HEK293 (cell line): ENCODE measurements around the gene NOC4L.

Source experiments
- CTCF ChIA-PET: fragments of 350-600 bp; formaldehyde crosslinking; extraction: SDS; loops from one replicate; lab custom pipeline; 2021; ENCODE audit warnings: antibody characterized with exemption; lab: Yijun Ruan, JAX
- POLR2A ChIA-PET: fragments of 300-600 bp; formaldehyde crosslinking; extraction: SDS; loops from one replicate; lab custom pipeline; 2020; ENCODE audit warnings: antibody characterized with exemption, inconsistent platforms; lab: Yijun Ruan, JAX
- H3K27ac ChIP-seq: fragments of 200-500 bp; sonication (Bioruptor generic); 2 replicates; pipeline ENCODE4 v1.5.1; 2014; ENCODE audit warnings: low read depth, low read length, control low read depth, inconsistent platforms; ENCODE audit errors: extremely low read depth
- H3K36me3 ChIP-seq, 2 experiments: fragments of 200-500 bp in 1 of 2; sonication (Bioruptor generic) in 1 of 2; 1 replicate in 1 of 2; 2 replicates in 1 of 2; pipeline ENCODE4 v1.5.1; 2014 to 2017; ENCODE audit warnings: inconsistent platforms in 2 of 2, low read length in 2 of 2; ENCODE audit not compliant: control insufficient read depth in 2 of 2, insufficient read depth in 1 of 2
- H3K4me1 ChIP-seq: fragments of 200-500 bp; sonication (Bioruptor generic); 2 replicates; pipeline ENCODE4 v1.5.1; 2014; ENCODE audit warnings: mild to moderate bottlenecking, low read length, inconsistent platforms; ENCODE audit not compliant: control insufficient read depth, insufficient read depth
- H3K4me3 ChIP-seq: 2 replicates; pipeline ENCODE4 v1.5.1; 2011; ENCODE audit warnings: low read depth, mild to moderate bottlenecking, control low read depth, low read length, moderate library complexity
- H3K9me3 ChIP-seq: fragments of 200-500 bp; sonication (Bioruptor generic); 2 replicates; pipeline ENCODE4 v1.5.1; 2014; ENCODE audit warnings: low read depth, low read length, inconsistent platforms; ENCODE audit not compliant: control insufficient read depth, insufficient read depth
- HOXA7 ChIP-seq: sonication (generic); formaldehyde crosslinking; IDR thresholded peaks from 2 replicates; pipeline ENCODE4 v1.8.1; 2022; ENCODE audit warnings: missing genetic modification reagents, borderline replicate concordance
- HOXC10 ChIP-seq: sonication (generic); formaldehyde crosslinking; IDR thresholded peaks from 2 replicates; pipeline ENCODE4 v1.8.1; 2023; ENCODE audit warnings: mild to moderate bottlenecking, missing genetic modification reagents
- KLF1 ChIP-seq: fragments of 450-650 bp; formaldehyde crosslinking; IDR thresholded peaks from 2 replicates; pipeline ENCODE4 v1.5.1; 2016; ENCODE audit warnings: missing biosample characterization, missing genetic modification characterization
- REST ChIP-seq: fragments of 450-650 bp; formaldehyde crosslinking; IDR thresholded peaks from 2 replicates; pipeline ENCODE4 v1.5.1; 2016; ENCODE audit warnings: missing biosample characterization, missing genetic modification characterization
- SP3 ChIP-seq: fragments of 450-650 bp; formaldehyde crosslinking; IDR thresholded peaks from 2 replicates; pipeline ENCODE4 v1.5.1; 2016; ENCODE audit warnings: missing biosample characterization, missing genetic modification characterization
- TSHZ1 ChIP-seq: fragments of 450-650 bp; formaldehyde crosslinking; IDR thresholded peaks from 2 replicates; pipeline ENCODE4 v1.5.1; 2016; ENCODE audit warnings: missing biosample characterization, missing genetic modification characterization, borderline replicate concordance
- ZBTB17 ChIP-seq: fragments of 450-650 bp; formaldehyde crosslinking; IDR thresholded peaks from 2 replicates; pipeline ENCODE4 v1.5.1; 2016; ENCODE audit warnings: missing biosample characterization, missing genetic modification characterization
- ZBTB6 ChIP-seq: fragments of 450-650 bp; formaldehyde crosslinking; IDR thresholded peaks from 2 replicates; pipeline ENCODE4 v1.5.1; 2017; ENCODE audit warnings: missing biosample characterization, missing genetic modification characterization
- ZNF112 ChIP-seq: fragments of 450-650 bp; formaldehyde crosslinking; IDR thresholded peaks from 2 replicates; pipeline ENCODE4 v1.5.0; 2017; ENCODE audit warnings: missing biosample characterization, missing genetic modification characterization
- ZNF148 ChIP-seq: fragments of 450-650 bp; formaldehyde crosslinking; IDR thresholded peaks from 2 replicates; pipeline ENCODE4 v1.5.0; 2017; ENCODE audit warnings: missing biosample characterization, missing genetic modification characterization, borderline replicate concordance
- ZNF23 ChIP-seq: fragments of 450-650 bp; formaldehyde crosslinking; IDR thresholded peaks from 2 replicates; pipeline ENCODE4 v1.5.1; 2016; ENCODE audit warnings: missing biosample characterization, missing genetic modification characterization, borderline replicate concordance
- ZNF266 ChIP-seq: fragments of 450-650 bp; formaldehyde crosslinking; IDR thresholded peaks from 2 replicates; pipeline ENCODE4 v1.5.1; 2016; ENCODE audit warnings: missing biosample characterization, missing genetic modification characterization, low read depth
- ZNF394 ChIP-seq: fragments of 450-650 bp; formaldehyde crosslinking; IDR thresholded peaks from 2 replicates; pipeline ENCODE4 v1.5.1; 2016; ENCODE audit warnings: missing biosample characterization, missing genetic modification characterization, mild to moderate bottlenecking, moderate library complexity, borderline replicate concordance
- ZNF416 ChIP-seq: fragments of 450-650 bp; formaldehyde crosslinking; IDR thresholded peaks from 2 replicates; pipeline ENCODE4 v1.5.1; 2016; ENCODE audit warnings: missing biosample characterization, missing genetic modification characterization
- ZNF449 ChIP-seq: fragments of 450-650 bp; formaldehyde crosslinking; IDR thresholded peaks from 2 replicates; pipeline ENCODE4 v1.5.1; 2017; ENCODE audit warnings: missing biosample characterization, mild to moderate bottlenecking, missing genetic modification characterization, moderate library complexity
- ZNF488 ChIP-seq: fragments of 450-650 bp; formaldehyde crosslinking; IDR thresholded peaks from 2 replicates; pipeline ENCODE4 v1.5.1; 2016; ENCODE audit warnings: missing biosample characterization, missing genetic modification characterization
- ZNF558 ChIP-seq: fragments of 450-650 bp; formaldehyde crosslinking; IDR thresholded peaks from 2 replicates; pipeline ENCODE4 v1.5.1; 2016; ENCODE audit warnings: missing biosample characterization, missing genetic modification characterization
- ZNF677 ChIP-seq: fragments of 450-650 bp; IDR thresholded peaks from 2 replicates; pipeline ENCODE4 v1.5.0; 2018; ENCODE audit warnings: missing biosample characterization, mild to moderate bottlenecking, missing genetic modification characterization, moderate library complexity
- ZNF768 ChIP-seq: fragments of 450-650 bp; formaldehyde crosslinking; IDR thresholded peaks from 2 replicates; pipeline ENCODE4 v1.5.1; 2018; ENCODE audit warnings: missing biosample characterization, mild to moderate bottlenecking, missing genetic modification characterization

The NOC4L gene

GRCh38 chr12:132171293-132171967, 27.2 kb downstream of the NOC4L start (continued):
- TF ChIP-seq ZBTB6 (tag by site-specific recombination): no peak
- TF ChIP-seq ZNF23 (tag by site-specific recombination): no peak
- TF ChIP-seq HOXC10: no peak
- TF ChIP-seq ZNF449: no peak
- no peak for TF ChIP-seq ZNF112 (tag by site-specific recombination)
- no peak for TF ChIP-seq SP3 (tag by site-specific recombination)
- no peak for TF ChIP-seq ZNF148 (tag by site-specific recombination)
- no peak for TF ChIP-seq ZBTB17
- peak; percentile 20; the same call in 1 of the 2 replicates for TF ChIP-seq KLF1 (tag by site-specific recombination)
- no peak for TF ChIP-seq ZNF266 (tag by site-specific recombination)
- TF ChIP-seq ZNF416 (tag by site-specific recombination): no peak
- TF ChIP-seq ZNF558: no peak

GRCh38 chr12:132171968-132172521, 27.8 kb downstream of the NOC4L start:
- TF ChIP-seq REST (tag by site-specific recombination): no peak
- TF ChIP-seq ZNF768 (tag by site-specific recombination): peak; percentile 89; the same call in 1 of the 2 replicates
- H3K27ac ChIP-seq: no peak overlapping the region
- POLR2A ChIA-PET: interaction anchor here (0.5 to 1.1 kb wide), 2 partner anchors 24 to 242 kb away, joined by 3 to 4 read pairs; no protein-coding TSS in a partner anchor
- H3K4me1 ChIP-seq: peaks cover 6% of the 10 kb centered on the region
- H3K4me3 ChIP-seq: no peak overlapping the region
- no peaks in the 10 kb centered on the region for H3K36me3 ChIP-seq
- no peaks in the 10 kb centered on the region for H3K9me3 ChIP-seq
- CTCF ChIA-PET: no interaction called here

- no peaks in the 10 kb centered on the region for H3K9me3 ChIP-seq
- no peaks in the 10 kb centered on the region for H3K36me3 ChIP-seq
- H3K4me3 ChIP-seq: no peak overlapping the region
- peaks cover 6% of the 10 kb centered on the region for H3K4me1 ChIP-seq
- TF ChIP-seq ZBTB17 (no peak), ZNF677 (tag by site-specific recombination) (no peak), TSHZ1 (no peak), ZNF394 (tag by site-specific recombination) (no peak), ZNF488 (tag by site-specific recombination) (no peak), HOXA7 (no peak)
- CTCF ChIA-PET: no interaction called here
- POLR2A ChIA-PET: no interaction called here
- H3K27ac ChIP-seq: no peak overlapping the region
Observed at GRCh38 chr12:132172619-132173018, 28.4 kb downstream of the NOC4L start.
